Activated naive CD8-positive, alpha-beta T cell treated with anti-CD3 and anti-CD28 coated beads, Interleukin-2, amount 50 U/mL, for 16 hours (primary cell): ENCODE measurements around the gene VASH1.
A peak's percentile ranks its signal among the peaks of the same experiment; 100 is the strongest.
"Not testable (repeated sequence)": the region's sequence is repeated elsewhere in the genome, so short reads cannot be mapped to it uniquely, and the experiment has no call there.

Experiments used
- DNase-seq: peaks from one replicate; pipeline ENCODE4 v3.0.0-alpha.2; 2020; ENCODE audit warnings: low read depth, low spot score

The VASH1 gene

DNA sequence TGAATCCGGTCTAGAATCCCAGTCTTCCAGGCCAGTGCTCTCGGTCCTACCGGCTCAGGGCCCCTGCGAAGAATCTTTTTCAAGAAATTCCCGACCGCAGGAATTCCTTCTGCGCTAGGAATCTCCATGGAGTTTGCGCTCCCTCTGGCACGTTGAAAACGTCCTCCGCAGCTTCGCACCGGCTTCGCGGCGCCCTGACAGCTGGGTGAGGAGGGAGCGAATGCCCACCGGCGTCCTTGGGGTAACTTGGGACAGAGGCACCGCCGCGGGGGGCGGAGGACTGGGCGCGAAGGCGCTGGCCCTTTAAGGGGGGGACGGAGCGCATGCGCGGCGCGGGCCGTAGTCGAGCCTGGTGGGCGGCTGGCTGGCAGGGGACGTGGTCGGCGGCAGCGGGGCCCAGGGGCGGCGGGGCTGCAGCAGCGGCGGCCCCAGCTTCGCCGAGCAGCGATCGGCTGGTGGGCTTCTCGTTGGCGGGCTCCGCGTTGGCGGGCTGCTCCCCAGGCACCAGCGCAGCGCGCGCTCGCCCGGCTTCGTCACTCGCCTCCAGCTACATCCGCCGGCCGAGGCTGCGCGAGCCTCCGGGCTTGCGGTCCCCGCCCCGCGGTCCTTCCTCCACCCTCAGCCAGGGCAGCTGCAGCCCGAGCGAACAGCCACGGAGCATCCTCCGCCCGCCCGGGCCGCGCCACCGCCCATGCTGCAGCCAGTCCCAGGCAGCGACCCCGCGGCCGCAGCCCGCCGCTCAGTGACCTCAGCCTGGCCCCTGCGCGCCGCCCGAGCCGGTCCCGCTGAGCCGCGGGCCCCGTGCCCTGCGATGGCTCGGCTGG is at the start of gene VASH1:
TSS of gene VASH1 (plus strand) at position 333 of the 824 bp plus-strand sequence. CDS start 1,354 bp downstream, outside the sequence.
- DNase-seq, result peak; percentile 15

- DNase-seq, result no peak
Observed at GRCh38 chr14:76713121-76713520, 48.1 kb upstream of the VASH1 start.

DNA sequence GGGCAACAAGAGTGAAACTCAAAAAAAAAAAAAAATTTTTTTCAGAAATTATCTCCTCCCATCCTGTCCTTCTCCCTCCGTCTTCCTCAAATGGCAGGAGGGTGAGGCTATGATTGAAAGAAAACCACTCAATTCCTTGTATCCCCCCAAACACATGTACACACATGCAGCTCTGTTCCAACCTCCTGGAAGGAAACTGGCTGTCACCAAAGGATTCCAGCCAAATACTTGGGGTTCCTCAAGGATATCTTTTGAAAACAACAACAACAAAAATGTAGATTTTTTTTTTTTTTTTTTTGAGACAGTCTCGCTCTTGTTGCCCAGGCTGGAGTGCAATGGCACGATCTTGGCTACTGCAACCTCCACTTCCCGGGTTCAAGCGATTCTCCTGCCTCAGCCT is 46.8 kb upstream of the VASH1 start:
- no peak for DNase-seq

GRCh38 chr14:76715101-76715500 is 46.2 kb upstream of the VASH1 start:
- no peak for DNase-seq

DNA sequence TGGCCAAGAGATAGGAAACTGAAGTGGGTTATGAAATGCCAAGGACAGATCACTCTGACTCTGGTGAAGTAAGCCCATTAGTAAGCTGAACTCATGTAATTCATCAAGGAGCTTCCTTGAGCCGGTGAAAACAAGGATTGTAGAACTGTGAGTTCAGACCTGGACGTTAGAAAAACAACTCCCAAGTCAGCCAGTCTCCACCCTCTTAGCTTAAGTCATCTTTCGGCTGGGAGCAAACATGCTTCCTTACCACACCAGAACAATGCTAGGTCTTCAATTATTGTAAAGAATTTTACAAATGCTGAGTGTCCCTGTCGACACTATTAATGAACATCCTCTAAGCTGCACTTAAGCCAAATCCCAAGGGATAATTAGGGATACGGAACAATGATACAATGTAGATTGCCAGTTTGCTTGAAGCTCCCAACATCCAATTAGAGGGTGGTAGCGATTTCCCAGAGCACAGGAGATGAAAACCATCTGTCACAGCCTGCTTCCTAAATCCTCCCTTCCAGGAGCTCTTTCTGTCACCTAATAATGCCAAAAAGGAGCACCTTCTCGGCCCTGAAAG is 45.7 kb upstream of the VASH1 start:
- no peak for DNase-seq

GRCh38 chr14:76716285-76716684 is 45.0 kb upstream of the VASH1 start:
- DNase-seq, result no peak

GRCh38 chr14:76717508-76718290 is 43.6 kb upstream of the VASH1 start:
- DNase-seq, result no peak

DNA sequence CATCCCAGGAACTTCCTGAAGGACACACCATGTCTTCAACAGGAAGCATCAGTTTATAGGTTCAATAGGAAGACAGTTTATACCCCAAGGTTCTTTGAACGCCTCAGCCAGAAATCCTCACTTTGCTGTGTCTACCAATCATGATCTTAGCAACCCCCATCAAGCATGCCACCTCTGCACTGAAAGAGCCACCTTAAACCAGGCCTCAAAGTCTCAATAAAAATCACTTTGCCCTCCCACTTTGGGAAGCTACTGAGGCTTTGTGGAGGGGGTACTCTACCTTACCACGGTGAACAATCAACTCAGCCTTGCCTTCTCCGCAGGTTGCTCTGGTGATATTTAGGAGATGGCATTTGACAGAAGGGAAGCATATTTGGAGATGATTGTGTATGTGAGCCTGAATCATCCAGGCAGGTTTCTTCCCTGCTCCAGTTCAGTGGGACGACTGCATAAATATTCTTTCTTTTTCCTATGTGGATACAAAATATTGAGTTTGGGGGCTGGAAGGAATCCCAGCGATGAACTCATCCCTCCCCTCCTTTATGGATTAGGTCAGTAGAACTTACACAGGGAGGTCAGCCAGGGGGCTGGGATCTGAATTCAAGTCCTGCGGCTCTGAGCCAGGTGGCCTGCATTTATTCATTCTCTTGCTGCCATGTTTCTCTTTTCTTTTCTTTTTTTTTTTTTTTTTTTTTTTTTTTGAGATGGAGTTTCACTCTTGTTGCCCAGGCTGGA is 42.8 kb upstream of the VASH1 start:
- no peak for DNase-seq

- DNase-seq, result no peak
Observed at GRCh38 chr14:76719666-76720065, 41.6 kb upstream of the VASH1 start.

DNA sequence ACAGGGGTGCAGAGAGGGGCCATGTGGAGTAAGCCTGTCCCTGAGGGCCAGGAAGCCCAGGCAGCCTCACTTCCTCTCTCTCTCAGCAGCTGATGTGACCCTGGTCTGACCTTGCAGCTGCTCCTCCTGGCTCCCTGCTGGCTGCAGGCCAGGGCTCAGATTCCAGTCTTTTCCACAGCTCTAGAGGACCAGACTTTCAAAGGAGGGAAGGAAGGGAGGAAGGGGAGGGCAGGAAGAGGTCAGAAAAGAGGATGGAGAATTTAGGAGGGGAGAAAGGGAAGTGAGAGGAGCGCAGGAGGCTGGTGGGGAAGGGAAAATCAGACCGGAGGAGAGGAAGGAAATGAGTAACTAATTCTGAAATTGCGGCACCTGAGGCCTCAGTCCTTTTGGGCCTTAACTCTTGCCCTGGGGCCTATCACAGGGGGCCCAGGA is 40.9 kb upstream of the VASH1 start:
- DNase-seq, result no peak

GRCh38 chr14:76721506-76721905 is 39.8 kb upstream of the VASH1 start:
- DNase-seq, result not testable (repeated sequence)

DNA sequence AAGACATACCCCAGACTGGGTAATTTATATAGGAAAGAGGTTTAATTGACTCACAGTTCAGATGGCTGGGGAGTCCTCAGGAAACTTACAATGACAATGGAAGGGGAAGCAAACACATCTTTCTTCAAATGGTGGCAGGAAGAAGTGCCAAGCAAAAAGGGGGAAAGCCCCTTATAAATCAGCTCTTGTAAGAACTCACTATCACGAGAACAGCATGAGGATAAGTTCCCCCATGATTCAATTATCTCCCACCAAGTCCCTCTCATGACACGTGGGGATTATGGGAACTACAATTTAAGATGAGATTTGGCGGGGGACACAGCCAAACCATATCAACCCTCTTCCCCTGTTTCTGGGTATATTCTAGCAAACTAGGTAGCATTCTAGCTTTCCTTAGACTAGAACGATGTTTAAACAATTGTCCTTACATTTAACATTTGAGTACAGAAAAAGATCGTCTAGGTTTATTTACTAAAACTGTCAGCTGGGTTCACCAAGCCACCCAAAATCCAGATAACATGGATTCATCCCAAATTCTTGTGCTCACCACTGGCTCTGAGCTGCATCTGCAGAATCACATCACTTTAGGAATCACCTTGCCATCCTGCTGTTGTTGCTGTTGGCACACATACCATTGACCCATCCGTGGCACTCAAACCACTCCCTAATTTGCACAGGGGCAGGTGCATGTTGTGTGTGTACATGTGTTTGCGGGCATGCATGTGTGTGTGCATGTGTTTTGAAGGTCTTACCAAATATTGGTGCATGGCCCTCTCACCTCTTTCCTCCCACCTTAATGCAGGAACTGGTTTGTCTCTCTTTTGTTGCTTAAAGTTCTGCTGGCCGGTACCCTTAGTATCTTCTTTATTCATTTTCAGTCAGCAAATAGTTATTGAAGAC is 36.4 kb upstream of the VASH1 start:
- DNase-seq, result no peak

GRCh38 chr14:76726551-76726970 is 34.7 kb upstream of the VASH1 start:
- no peak for DNase-seq

- no peak for DNase-seq
Observed at GRCh38 chr14:76727384-76727783, 33.9 kb upstream of the VASH1 start.

DNA sequence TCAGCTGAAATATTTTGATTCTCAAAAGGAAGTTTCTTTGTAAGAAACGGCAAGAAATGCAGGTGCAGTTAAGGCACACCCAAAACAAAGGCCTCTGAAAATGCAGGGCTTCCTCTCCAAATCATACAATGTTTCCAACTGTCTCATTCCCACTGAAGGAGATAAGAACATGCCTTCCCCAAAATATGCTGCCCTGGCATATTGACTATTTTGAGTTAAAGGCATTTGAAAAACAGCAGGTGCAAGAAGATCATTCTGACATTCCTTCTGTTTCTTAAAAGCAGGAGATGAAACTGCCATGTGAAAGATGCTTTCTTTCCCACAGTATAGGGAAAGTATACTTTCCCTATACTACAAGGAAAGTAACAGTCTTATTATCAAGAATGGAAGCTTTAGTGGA is 33.4 kb upstream of the VASH1 start:
- DNase-seq, result no peak

GRCh38 chr14:76729258-76729657 is 32.0 kb upstream of the VASH1 start:
- no peak for DNase-seq

- no peak for DNase-seq
Observed at GRCh38 chr14:76729953-76730505, 31.2 kb upstream of the VASH1 start.

DNA sequence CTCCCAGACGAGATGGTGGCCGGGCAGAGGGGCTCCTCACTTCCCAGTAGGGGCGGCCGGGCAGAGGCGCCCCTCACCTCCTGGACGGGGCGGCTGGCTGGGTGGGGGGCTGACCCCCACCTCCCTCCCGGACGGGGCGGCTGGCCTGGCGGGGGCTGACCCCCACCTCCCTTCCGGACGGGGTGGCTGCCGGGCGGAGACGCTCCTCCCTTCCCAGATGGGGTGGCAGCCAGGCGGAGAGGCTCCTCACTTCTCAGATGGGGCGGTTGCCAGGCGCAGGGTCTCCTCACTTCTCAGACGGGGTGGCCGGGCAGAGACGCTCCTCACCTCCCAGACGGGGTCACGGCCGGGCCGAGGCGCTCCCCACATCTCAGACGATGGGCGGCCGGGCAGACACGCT is 26.8 kb upstream of the VASH1 start:
- DNase-seq, result not testable (repeated sequence)

DNA sequence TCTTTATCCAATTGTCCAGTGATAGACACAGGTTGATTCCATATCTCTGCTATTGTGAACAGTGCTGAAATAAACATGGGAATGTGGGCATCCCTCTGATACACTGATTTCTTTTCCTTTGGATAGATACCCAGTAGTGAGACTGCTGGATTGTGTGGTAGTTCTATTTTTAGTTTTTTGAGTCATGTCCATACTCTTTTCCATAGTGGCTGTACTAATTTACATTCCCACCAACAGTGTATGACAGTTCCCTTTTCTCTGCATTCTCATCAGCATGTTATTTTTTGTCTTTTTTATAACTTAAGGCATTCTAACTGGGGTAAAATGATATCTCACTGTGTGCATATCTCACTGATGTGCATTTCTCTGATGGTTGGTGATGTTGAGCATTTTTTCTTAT is 24.8 kb upstream of the VASH1 start:
- no peak for DNase-seq

DNA sequence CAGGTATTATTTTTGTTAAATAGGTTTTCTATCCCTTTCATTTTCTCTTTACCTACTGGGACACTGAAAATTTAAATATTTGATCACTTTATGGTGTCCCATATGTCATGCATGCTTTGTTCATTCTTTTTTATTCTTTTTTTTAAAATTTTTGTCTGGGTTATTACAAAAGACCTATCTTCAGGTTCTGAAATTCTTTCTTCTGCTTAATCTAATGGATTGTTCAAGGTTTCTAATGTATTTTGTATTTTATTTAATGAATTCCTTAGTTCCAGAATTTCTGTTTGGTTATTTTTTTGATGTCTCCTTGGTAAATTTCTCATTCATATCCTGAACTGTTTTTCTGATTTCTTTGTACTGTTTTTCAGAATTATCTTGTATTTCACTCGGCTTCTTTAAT is 20.2 kb upstream of the VASH1 start:
- DNase-seq, result no peak
